ENCODE measurements around the gene INTS11.

Gene INTS11

GRCh38 chr1:1315435-1315954 lies 9.0 kb downstream of the INTS11 start:
- no peak overlapping the region for H3K9ac ChIP-seq (ENCODE audit: low read length)
- no peak overlapping the region for H3K4me3 ChIP-seq (ENCODE audit: low read depth, low read length)
- no peaks in the 10 kb centered on the region for H3K79me1 ChIP-seq (ENCODE audit: low read length)
- no peak overlapping the region for H3K27ac ChIP-seq (ENCODE audit: low read depth, low read length)
- no peak for DNase-seq
- H3K27me3 ChIP-seq (ENCODE audit: insufficient read depth, low read length) = no peaks in the 10 kb centered on the region
- H2BK5ac ChIP-seq (ENCODE audit: low read depth, low read length, poor library complexity) = no peak overlapping the region
- no peaks in the 10 kb centered on the region for H3K79me2 ChIP-seq (ENCODE audit: control insufficient read depth, insufficient read depth, low read length, poor library complexity)
- H2BK12ac ChIP-seq (ENCODE audit: low read length) = no peak overlapping the region
- H3K14ac ChIP-seq (ENCODE audit: low read length) = no peak overlapping the region
- H3K4ac ChIP-seq (ENCODE audit: low read depth, low read length) = no peak overlapping the region
- H2BK120ac ChIP-seq (ENCODE audit: insufficient read depth, low read length, poor library complexity) = no peak overlapping the region
- H4K12ac ChIP-seq (ENCODE audit: low read depth, low read length) = no peak overlapping the region
- peaks cover 71 to 73% of the 10 kb centered on the region in 2 experiments for H3K36me3 ChIP-seq (ENCODE audit: control insufficient read depth in 1 of 2, insufficient read depth in 2 of 2, low read length in 2 of 2)
- no peak overlapping the region for H2AFZ ChIP-seq (ENCODE audit: insufficient read depth, low read length, poor library complexity)
- H4K91ac ChIP-seq (ENCODE audit: low read depth, low read length) = no peak overlapping the region
- peaks cover 0 to 4% of the 10 kb centered on the region in 2 experiments for H3K4me1 ChIP-seq (ENCODE audit: control insufficient read depth in 1 of 2, insufficient read depth in 2 of 2, low read length in 2 of 2)
- no peaks in the 10 kb centered on the region for H3K9me3 ChIP-seq (ENCODE audit: insufficient read depth, low read depth, low read length)
- WGBS (ENCODE audit: extremely low coverage, insufficient coverage, insufficient read length) = no CpG with 5 or more reads among the region's 26 CpGs
- H4K8ac ChIP-seq (ENCODE audit: low read depth, low read length) = no peak overlapping the region
- no peak overlapping the region for H2AK5ac ChIP-seq (ENCODE audit: low read length)
- no peak overlapping the region for H3K4me2 ChIP-seq (ENCODE audit: low read length)
- no peak overlapping the region for H3K18ac ChIP-seq (ENCODE audit: low read length)
- H3K23ac ChIP-seq (ENCODE audit: low read length) = no peak overlapping the region

DNA sequence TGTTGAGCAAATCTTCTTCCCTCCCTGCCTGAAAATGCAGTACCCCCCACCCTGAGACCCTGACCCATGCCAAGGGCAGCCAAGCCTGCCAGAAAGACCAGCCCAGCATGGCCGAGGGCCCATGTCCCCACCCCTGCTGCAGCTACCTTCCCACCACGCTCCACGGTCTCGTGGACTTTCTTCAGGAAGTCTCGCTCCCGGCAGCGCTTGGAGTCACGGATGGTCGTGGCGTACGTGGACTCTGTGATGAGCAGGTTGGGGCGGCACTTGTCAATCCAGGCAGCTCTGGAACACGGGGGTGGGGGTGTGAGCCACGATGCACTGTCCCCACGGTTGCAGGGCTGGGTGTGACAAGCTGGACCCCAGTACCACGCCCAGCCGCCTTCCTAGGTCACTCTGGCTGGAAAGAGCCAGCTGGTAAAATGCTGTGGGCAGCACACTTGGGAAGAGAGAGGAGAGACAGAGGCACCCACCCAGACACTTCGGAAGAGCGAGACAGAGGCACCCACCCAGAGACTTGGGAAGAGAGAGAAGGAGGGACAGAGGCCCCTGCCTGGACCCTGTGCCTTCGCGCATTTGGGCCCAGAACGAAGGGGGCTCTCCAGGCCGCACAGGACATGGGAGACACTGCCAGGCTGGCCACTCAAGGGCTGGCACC lies 9.7 kb downstream of the INTS11 start:
- H2BK120ac ChIP-seq (ENCODE audit: insufficient read depth, low read length, poor library complexity) = no peak overlapping the region
- H3K4me2 ChIP-seq (ENCODE audit: low read length) = no peak overlapping the region
- no peak overlapping the region for H4K8ac ChIP-seq (ENCODE audit: low read depth, low read length)
- H4K12ac ChIP-seq (ENCODE audit: low read depth, low read length) = no peak overlapping the region
- no peaks in the 10 kb centered on the region for H3K79me2 ChIP-seq (ENCODE audit: control insufficient read depth, insufficient read depth, low read length, poor library complexity)
- no peak overlapping the region for H3K27ac ChIP-seq (ENCODE audit: low read depth, low read length)
- no peak overlapping the region for H3K23ac ChIP-seq (ENCODE audit: low read length)
- no peaks in the 10 kb centered on the region for H3K9me3 ChIP-seq (ENCODE audit: insufficient read depth, low read depth, low read length)
- no peak overlapping the region for H3K18ac ChIP-seq (ENCODE audit: low read length)
- H3K27me3 ChIP-seq (ENCODE audit: insufficient read depth, low read length) = no peaks in the 10 kb centered on the region
- H3K14ac ChIP-seq (ENCODE audit: low read length) = no peak overlapping the region
- no peak overlapping the region for H2BK5ac ChIP-seq (ENCODE audit: low read depth, low read length, poor library complexity)
- H3K4me3 ChIP-seq (ENCODE audit: low read depth, low read length) = no peak overlapping the region
- WGBS (ENCODE audit: extremely low coverage, insufficient coverage, insufficient read length) = no CpG with 5 or more reads among the region's 23 CpGs
- no peak overlapping the region for H3K4ac ChIP-seq (ENCODE audit: low read depth, low read length)
- H4K91ac ChIP-seq (ENCODE audit: low read depth, low read length) = no peak overlapping the region
- peaks cover 5 to 10% of the 10 kb centered on the region in 2 experiments for H3K4me1 ChIP-seq (ENCODE audit: control insufficient read depth in 1 of 2, insufficient read depth in 2 of 2, low read length in 2 of 2)
- H2AK5ac ChIP-seq (ENCODE audit: low read length) = no peak overlapping the region
- no peaks in the 10 kb centered on the region for H3K79me1 ChIP-seq (ENCODE audit: low read length)
- no peak for DNase-seq
- H3K36me3 ChIP-seq (ENCODE audit: control insufficient read depth in 1 of 2, insufficient read depth in 2 of 2, low read length in 2 of 2) = peaks cover 71 to 73% of the 10 kb centered on the region in 2 experiments
- H2AFZ ChIP-seq (ENCODE audit: insufficient read depth, low read length, poor library complexity) = no peak overlapping the region
- H2BK12ac ChIP-seq (ENCODE audit: low read length) = no peak overlapping the region
- H3K9ac ChIP-seq (ENCODE audit: low read length) = no peak overlapping the region

DNA sequence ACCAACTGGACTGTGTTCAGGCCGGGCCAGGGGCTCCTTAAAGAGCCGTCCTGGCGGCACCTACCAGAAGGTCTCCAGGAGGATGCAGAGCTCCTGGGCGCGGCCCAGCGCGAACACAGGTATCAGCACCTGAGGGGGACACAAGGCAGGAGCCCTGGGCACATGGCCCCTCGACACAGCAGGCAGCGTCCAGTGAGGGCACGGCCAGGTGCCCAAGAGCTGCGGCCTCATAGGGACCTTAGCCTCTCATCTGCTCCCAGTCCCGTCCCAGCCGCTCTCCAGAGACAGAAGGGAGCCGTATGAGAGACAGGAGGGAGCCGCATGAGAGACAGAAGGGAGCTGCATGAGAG lies 10.2 kb downstream of the INTS11 start:
- Histone ChIP-seq H3K79me2 (ENCODE audit: control insufficient read depth, insufficient read depth, low read length, poor library complexity) (peaks cover 5% of the 10 kb centered on the region), H2AK5ac (ENCODE audit: low read length) (no peak overlapping the region), H2AFZ (ENCODE audit: insufficient read depth, low read length, poor library complexity) (no peak overlapping the region), H3K14ac (ENCODE audit: low read length) (no peak overlapping the region), H3K4me2 (ENCODE audit: low read length) (no peak overlapping the region), H2BK12ac (ENCODE audit: low read length) (no peak overlapping the region), H3K18ac (ENCODE audit: low read length) (no peak overlapping the region), H3K36me3 (ENCODE audit: control insufficient read depth in 1 of 2, insufficient read depth in 2 of 2, low read length in 2 of 2) (peaks cover 69 to 72% of the 10 kb centered on the region in 2 experiments), H3K9ac (ENCODE audit: low read length) (no peak overlapping the region), H3K27me3 (ENCODE audit: insufficient read depth, low read length) (no peaks in the 10 kb centered on the region), H2BK120ac (ENCODE audit: insufficient read depth, low read length, poor library complexity) (no peak overlapping the region), H4K12ac (ENCODE audit: low read depth, low read length) (no peak overlapping the region), H3K79me1 (ENCODE audit: low read length) (peaks cover 2% of the 10 kb centered on the region), H3K23ac (ENCODE audit: low read length) (no peak overlapping the region), H3K4ac (ENCODE audit: low read depth, low read length) (no peak overlapping the region), H3K27ac (ENCODE audit: low read depth, low read length) (no peak overlapping the region), H3K4me1 (ENCODE audit: control insufficient read depth in 1 of 2, insufficient read depth in 2 of 2, low read length in 2 of 2) (peaks cover 11 to 16% of the 10 kb centered on the region in 2 experiments), H4K8ac (ENCODE audit: low read depth, low read length) (no peak overlapping the region), H4K91ac (ENCODE audit: low read depth, low read length) (no peak overlapping the region), H2BK5ac (ENCODE audit: low read depth, low read length, poor library complexity) (no peak overlapping the region), H3K4me3 (ENCODE audit: low read depth, low read length) (no peak overlapping the region), H3K9me3 (ENCODE audit: insufficient read depth, low read depth, low read length) (no peaks in the 10 kb centered on the region)
- no peak for DNase-seq
- WGBS (ENCODE audit: extremely low coverage, insufficient coverage, insufficient read length) = no CpG with 5 or more reads among the region's 15 CpGs

DNA sequence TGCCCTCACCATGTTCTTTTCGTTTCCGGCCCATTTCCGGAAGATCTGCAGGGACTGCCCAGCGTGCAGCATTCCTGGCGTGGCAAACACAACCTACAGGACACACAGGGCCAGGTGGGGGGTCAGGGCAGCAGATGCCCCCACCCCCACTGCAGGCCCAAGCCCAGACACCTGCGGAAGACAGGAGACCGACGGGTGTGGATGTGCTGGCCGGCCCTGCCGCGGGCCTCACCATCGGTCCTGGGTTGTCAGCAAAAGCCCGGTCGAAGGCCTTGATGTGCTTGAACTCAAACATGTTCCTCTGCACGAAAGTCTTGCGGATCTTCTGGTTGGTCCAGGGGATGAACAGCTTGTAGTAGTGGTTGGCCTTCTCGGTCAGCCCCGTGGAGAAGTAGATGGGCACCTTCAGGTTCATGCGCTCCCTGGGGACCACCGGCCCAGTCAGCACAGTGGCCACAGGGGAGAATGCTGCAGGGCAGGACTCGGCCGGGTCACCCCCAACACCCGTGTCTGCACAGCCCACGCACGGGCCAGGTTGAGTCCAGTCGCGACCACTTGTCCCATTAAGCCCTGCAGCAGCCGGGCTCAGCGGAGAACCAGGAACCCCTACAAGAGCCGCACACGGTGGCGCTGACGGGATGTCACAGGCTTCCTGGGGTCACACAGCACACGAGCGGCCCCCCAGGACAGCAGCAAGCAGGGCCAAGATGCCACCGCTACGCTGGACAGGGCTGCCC lies 10.8 kb downstream of the INTS11 start:
- no peak for DNase-seq
- Histone ChIP-seq H3K79me2 (ENCODE audit: control insufficient read depth, insufficient read depth, low read length, poor library complexity) (peaks cover 10% of the 10 kb centered on the region), H3K4me3 (ENCODE audit: low read depth, low read length) (no peak overlapping the region), H3K79me1 (ENCODE audit: low read length) (peaks cover 7% of the 10 kb centered on the region), H2AFZ (ENCODE audit: insufficient read depth, low read length, poor library complexity) (no peak overlapping the region), H3K18ac (ENCODE audit: low read length) (no peak overlapping the region), H2BK120ac (ENCODE audit: insufficient read depth, low read length, poor library complexity) (no peak overlapping the region), H3K4ac (ENCODE audit: low read depth, low read length) (no peak overlapping the region), H2BK12ac (ENCODE audit: low read length) (no peak overlapping the region), H3K27me3 (ENCODE audit: insufficient read depth, low read length) (no peaks in the 10 kb centered on the region), H3K14ac (ENCODE audit: low read length) (no peak overlapping the region), H4K8ac (ENCODE audit: low read depth, low read length) (no peak overlapping the region), H3K4me1 (ENCODE audit: control insufficient read depth in 1 of 2, insufficient read depth in 2 of 2, low read length in 2 of 2) (peaks cover 12 to 18% of the 10 kb centered on the region in 2 experiments), H3K27ac (ENCODE audit: low read depth, low read length) (no peak overlapping the region), H3K4me2 (ENCODE audit: low read length) (no peak overlapping the region), H2BK5ac (ENCODE audit: low read depth, low read length, poor library complexity) (no peak overlapping the region), H4K91ac (ENCODE audit: low read depth, low read length) (no peak overlapping the region), H2AK5ac (ENCODE audit: low read length) (no peak overlapping the region), H3K9me3 (ENCODE audit: insufficient read depth, low read depth, low read length) (no peaks in the 10 kb centered on the region), H4K12ac (ENCODE audit: low read depth, low read length) (no peak overlapping the region), H3K36me3 (ENCODE audit: control insufficient read depth in 1 of 2, insufficient read depth in 2 of 2, low read length in 2 of 2) (peaks cover 65 to 67% of the 10 kb centered on the region in 2 experiments), H3K9ac (ENCODE audit: low read length) (no peak overlapping the region), H3K23ac (ENCODE audit: low read length) (no peak overlapping the region)
- no CpG with 5 or more reads among the region's 37 CpGs for WGBS (ENCODE audit: extremely low coverage, insufficient coverage, insufficient read length)
